DMS153 treated with DMSO at 0.1 percent for 48 hours (cell line): ENCODE results near the gene PIK3CA.
A peak's percentile ranks its signal among the peaks of the same experiment; 100 is the strongest.
"Not testable (repeated sequence)": the region's sequence is repeated elsewhere in the genome, so short reads cannot be mapped to it uniquely, and the experiment has no call there.

Source experiments
- DNase-seq: peaks from one replicate; lab custom pipeline; 2025; ENCODE audit not compliant: unreplicated experiment; lab: John Stamatoyannopoulos, UW

The PIK3CA gene

GRCh38 chr3:179147873-179148615 is at the start of gene PIK3CA:
Gene PIK3CA (plus strand): TSS chr3:179148357. CDS start chr3:179198826, 50,469 bp downstream.
- peak; percentile 98 for DNase-seq

- no peak for DNase-seq
Measured at GRCh38 chr3:179098388-179099077, 49.6 kb upstream of the PIK3CA start.

- DNase-seq: no peak
Measured at GRCh38 chr3:179100652-179101051, 47.5 kb upstream of the PIK3CA start.

- DNase-seq: no peak
Measured at GRCh38 chr3:179105881-179106280, 42.3 kb upstream of the PIK3CA start.

- no peak for DNase-seq
Measured at GRCh38 chr3:179107617-179108016, 40.5 kb upstream of the PIK3CA start.

- no peak for DNase-seq
Measured at GRCh38 chr3:179108086-179108485, 40.1 kb upstream of the PIK3CA start.

GRCh38 chr3:179113903-179114302 is 34.3 kb upstream of the PIK3CA start:
- no peak for DNase-seq

GRCh38 chr3:179115444-179115843 is 32.7 kb upstream of the PIK3CA start:
- not testable (repeated sequence) for DNase-seq

- DNase-seq: no peak
Measured at GRCh38 chr3:179116816-179117215, 31.3 kb upstream of the PIK3CA start.

GRCh38 chr3:179132191-179132890 is 15.8 kb upstream of the PIK3CA start:
- DNase-seq: not testable (repeated sequence)

GRCh38 chr3:179133575-179133974 is 14.6 kb upstream of the PIK3CA start:
- DNase-seq: no peak

- no peak for DNase-seq
Measured at GRCh38 chr3:179136195-179136594, 12.0 kb upstream of the PIK3CA start.

- no peak for DNase-seq
Measured at GRCh38 chr3:179141890-179142289, 6.3 kb upstream of the PIK3CA start.

- peak; percentile 75 for DNase-seq
Measured at GRCh38 chr3:179146911-179147513, 1.1 kb upstream of the PIK3CA start.

GRCh38 chr3:179147514-179147872 is 664 bp upstream of the PIK3CA start:
- DNase-seq: no peak

- DNase-seq: peak; percentile 39
Measured at GRCh38 chr3:179148616-179149405, 654 bp downstream of the PIK3CA start.

- no peak for DNase-seq
Measured at GRCh38 chr3:179149406-179149867, 1.3 kb downstream of the PIK3CA start.

GRCh38 chr3:179149951-179150350 is 1.8 kb downstream of the PIK3CA start:
- no peak for DNase-seq

- DNase-seq: no peak
Measured at GRCh38 chr3:179150610-179151009, 2.5 kb downstream of the PIK3CA start.

GRCh38 chr3:179151474-179151873 is 3.3 kb downstream of the PIK3CA start:
- no peak for DNase-seq

GRCh38 chr3:179156170-179156569 is 8.0 kb downstream of the PIK3CA start:
- no peak for DNase-seq
